GM12891 (cell line): ENCODE data around the gene RHOBTB3.

Source experiments
- POLR2A ChIP-seq: IDR thresholded peaks from 2 replicates; pipeline ENCODE4 v1.6.1; 2011; ENCODE audit warnings: low read depth, low read length, control low read depth
- POLR2AphosphoS5 ChIP-seq: IDR thresholded peaks from 2 replicates; pipeline ENCODE4 v1.6.1; 2011; ENCODE audit warnings: low read depth, low read length, control low read depth
- TAF1 ChIP-seq: IDR thresholded peaks from 2 replicates; pipeline ENCODE4 v1.6.1; 2011; ENCODE audit warnings: low read depth, low read length, control low read depth

GRCh38 chr5:95726811-95727763, 4.0 kb upstream of the RHOBTB3 start:
- TF ChIP-seq POLR2AphosphoS5, result no peak
- TF ChIP-seq POLR2A, result no peak; the same call in 1 of the 2 replicates
- TF ChIP-seq TAF1, result no peak
